Ramos (cell line): Measurements from ENCODE around the gene LMAN2.
"Not testable (repeated sequence)": the region's sequence is repeated elsewhere in the genome, so short reads cannot be mapped to it uniquely, and the experiment has no call there.

ENCODE experiments used
- in situ Hi-C: fragments of 300-500 bp; cut with MboI; formaldehyde crosslinking; loops from one replicate; pipeline ENCODE4 v1.14.3; 2022; ENCODE audit warnings: low sequenced_read_pairs; ENCODE audit not compliant: unreplicated experiment

The LMAN2 gene

GRCh38 chr5:177380805-177381126, 29.3 kb upstream of the LMAN2 start:
- in situ Hi-C loops: no loop called here

DNA sequence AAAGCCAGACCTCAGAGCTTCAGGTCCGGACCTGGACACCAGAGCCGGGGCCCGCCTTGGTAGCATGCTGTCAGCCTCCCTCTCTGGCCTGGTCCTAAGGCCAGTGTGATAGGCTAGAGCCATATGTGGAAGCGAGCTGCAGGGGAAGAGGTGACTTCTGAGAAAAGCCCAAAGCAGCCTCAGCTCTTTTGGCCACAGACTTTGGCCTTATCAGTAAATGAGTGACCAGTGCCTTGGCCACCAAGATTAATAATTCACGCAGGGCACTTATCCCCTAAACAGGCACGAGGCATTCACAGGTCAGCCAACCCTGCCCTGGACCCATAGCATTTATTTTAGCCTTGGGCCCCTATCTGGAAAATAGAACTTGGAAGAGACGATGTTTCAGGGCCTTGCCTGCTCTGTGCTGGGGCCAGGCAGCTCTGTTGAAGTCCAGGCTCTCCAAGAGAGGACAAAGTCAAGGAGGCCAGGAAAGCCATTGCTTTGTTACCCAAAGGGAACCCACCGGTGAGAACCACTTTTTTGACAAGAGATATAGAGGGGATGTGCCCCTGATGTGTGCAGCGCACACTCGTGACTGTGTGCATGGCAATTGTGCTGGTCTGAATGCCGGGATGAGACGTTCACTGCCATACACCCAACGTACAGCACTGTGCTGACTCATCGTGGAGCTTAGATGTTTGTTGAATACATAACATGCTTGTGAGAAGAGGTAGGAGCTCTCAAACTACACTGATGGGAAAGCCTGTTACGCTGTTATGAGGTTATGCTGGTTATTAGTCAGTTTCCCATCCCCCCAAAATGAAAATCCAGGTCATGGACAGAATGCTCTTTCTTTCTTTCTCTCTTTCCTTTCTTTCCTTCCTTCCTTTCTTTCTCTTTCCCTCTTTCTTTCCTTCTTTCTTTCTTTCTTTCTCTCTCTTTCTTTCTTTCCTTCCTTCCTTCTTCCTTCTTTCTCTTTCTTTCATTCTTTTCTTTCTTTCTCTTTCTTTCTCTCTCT, 27.7 kb upstream of the LMAN2 start:
- in situ Hi-C loops: no loop called here

DNA sequence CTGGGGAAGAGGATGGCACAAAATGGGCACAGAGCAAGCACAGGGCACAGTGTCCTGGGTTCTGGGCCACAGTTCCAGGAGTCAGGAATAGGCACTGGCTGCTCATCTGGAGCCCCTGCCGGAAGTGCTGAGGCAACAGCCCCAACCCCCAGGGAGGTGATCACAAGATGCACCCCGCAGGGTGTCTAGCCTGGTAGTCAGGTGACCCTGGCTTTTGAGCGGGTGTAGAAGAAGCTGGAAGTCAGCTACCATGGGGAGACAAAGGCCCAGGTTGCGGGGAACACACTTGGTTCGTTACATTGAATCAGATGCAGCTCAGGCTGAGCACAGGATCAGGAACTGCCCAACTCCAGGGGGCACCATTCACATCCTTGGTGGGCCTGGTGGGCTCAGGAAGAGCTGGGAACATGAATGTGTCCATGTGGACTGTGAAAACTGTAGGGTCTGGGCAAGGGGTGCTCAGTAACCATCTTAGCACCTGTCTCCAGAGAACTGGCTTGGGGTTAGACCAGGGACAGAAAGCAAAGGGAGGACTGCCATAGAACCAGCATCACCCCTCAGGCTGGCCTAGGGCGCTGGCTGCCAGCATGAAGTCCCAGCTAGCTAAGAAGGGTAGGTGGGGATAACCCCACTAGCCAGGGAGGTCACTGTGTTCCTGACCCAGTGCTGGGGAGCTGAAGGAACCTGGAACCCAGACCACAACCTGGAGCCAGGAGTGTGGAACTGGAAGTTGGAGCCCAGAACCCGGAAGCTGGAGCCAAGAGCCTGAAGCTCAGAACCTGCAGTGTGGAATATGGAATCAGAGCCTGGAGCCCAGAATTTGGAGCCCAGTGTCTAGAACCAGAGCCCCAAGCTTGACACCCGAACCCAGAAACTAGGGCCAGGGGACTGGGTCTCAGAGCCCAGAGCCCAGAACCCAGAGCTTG, 26.6 kb upstream of the LMAN2 start:
- in situ Hi-C loops: no loop called here

GRCh38 chr5:177376107-177376506, 24.6 kb upstream of the LMAN2 start:
- in situ Hi-C loops: no loop called here

DNA sequence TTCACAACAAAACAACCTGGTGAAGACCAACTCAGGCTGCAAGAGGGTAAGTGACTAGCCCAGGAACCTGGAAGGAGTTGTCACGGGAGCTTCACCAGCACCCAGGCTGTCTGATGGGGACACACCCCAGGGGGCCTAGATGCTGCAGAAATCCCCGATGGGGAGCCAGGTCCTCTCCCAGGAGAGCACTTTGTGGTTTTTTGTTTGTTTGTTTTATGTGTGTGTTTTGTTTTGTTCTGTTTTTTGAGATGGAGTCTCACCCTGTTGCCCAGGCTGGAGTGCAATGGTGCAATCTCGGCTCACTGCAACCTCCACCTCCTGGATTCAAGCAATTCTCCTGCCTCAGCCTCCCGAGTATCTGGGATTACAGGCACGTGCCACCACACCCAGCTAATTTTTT, 24.0 kb upstream of the LMAN2 start:
- in situ Hi-C loops: not testable (repeated sequence)

- in situ Hi-C loops: no loop called here
Measured at GRCh38 chr5:177374211-177374610, 22.7 kb upstream of the LMAN2 start.

GRCh38 chr5:177373806-177374205, 22.3 kb upstream of the LMAN2 start:
- in situ Hi-C loops: no loop called here

- in situ Hi-C loops: no loop called here
Measured at GRCh38 chr5:177372910-177373309, 21.4 kb upstream of the LMAN2 start.

GRCh38 chr5:177372034-177372896, 20.8 kb upstream of the LMAN2 start:
- in situ Hi-C loops: no loop called here

GRCh38 chr5:177371120-177372033, 19.9 kb upstream of the LMAN2 start:
- in situ Hi-C loops: no loop called here

GRCh38 chr5:177370488-177371119, 19.1 kb upstream of the LMAN2 start:
- in situ Hi-C loops: no loop called here

DNA sequence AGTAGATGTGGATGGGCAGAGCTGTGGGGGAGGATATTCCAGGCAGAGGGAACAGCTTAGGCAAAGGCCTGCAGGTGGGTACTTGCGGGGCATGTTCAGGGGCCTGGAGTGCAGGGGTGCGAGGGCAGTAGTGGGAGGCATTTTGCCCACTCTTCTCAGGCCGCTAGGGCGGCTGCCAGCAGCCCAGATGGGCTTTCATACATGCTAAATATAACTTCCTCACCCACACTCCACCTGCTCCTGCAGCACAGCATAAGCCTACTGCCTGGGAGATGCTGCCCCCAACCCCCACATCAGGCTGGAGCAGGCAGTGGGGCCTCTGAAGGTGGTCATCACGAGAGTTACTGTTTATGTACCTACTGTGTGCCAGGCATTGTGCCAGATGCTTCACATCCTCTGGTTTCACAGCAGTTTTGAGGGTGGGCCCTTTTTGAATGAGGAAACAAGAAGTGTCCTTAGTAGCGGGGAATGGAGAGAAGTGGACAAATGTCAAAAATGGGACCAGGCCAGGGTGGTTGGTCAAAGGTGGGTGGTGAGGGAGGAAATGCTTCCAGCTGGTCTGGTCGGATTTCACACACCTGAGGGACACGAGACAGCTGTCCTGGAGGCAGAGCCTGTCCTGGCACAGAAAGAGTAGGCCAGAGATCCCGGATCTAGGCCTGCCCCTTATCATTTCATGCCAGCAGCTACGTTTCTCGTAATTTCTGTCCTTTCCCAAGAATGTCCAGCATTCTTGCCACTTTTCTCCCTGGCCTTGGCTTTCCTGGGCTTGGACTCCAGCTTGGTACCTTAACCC, 18.4 kb upstream of the LMAN2 start:
- in situ Hi-C loops: no loop called here

DNA sequence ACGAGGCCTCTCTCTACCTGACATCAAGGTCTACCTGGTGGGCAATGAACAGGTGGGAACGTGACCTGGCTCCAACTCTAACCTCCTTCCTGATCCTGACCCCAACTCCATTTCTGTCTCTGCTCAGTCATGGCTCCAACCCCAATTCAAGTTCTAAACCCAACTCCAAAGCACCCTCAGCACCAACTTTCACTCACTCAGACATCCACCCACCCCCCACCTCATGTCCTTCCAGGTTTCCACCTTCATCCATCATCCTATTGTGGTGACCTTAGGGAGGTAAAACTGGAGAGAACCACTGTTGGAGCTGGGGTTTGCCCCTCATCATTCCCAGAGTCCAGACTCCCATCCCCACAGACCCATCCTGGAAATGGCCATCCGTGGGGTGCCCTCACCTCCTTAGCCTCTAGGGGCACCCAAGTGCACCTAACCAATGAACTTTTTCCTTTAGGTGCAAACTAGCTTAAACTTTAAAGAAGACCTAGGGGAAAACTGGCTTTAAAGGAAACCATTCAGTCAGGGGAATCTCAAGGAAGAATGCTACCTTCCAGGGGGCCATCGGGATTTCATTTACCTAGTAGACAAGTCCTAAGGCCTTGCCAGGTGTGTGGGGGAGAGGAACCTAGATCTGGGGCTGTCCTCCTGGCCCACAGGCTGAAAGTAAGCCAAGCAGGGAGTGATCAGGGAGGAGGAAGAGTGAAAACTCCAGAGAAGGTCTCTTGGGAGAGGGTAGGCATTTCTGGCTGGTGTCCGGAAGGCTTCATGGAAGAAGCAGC, 17.6 kb upstream of the LMAN2 start:
- in situ Hi-C loops: no loop called here

GRCh38 chr5:177367981-177368868, 16.8 kb upstream of the LMAN2 start:
- in situ Hi-C loops: no loop called here

GRCh38 chr5:177367323-177367848, 15.9 kb upstream of the LMAN2 start:
- in situ Hi-C loops: no loop called here
